ENCODE measurements around the gene IL4.

IL4 gene

GRCh38 chr5:132646583-132647266, 27.1 kb upstream of the IL4 start:
- Histone ChIP-seq H3K27me3 (ENCODE audit: control insufficient read depth, insufficient read depth, low read length) (no peaks in the 10 kb centered on the region), H3K4me1 (ENCODE audit: control insufficient read depth, insufficient read depth, low read length) (no peaks in the 10 kb centered on the region), H3K4me3 (ENCODE audit: low read depth, low read length) (no peak overlapping the region), H3K9me3 (ENCODE audit: control insufficient read depth, insufficient read depth, low read length) (no peaks in the 10 kb centered on the region), H3K9ac (ENCODE audit: low read depth, low read length) (no peak overlapping the region), H3K36me3 (ENCODE audit: control insufficient read depth, insufficient read depth, low read length) (peaks cover 5% of the 10 kb centered on the region)

GRCh38 chr5:132647473-132647872, 26.3 kb upstream of the IL4 start:
- no peaks in the 10 kb centered on the region for H3K4me1 ChIP-seq (ENCODE audit: control insufficient read depth, insufficient read depth, low read length)
- no peak overlapping the region for H3K4me3 ChIP-seq (ENCODE audit: low read depth, low read length)

GRCh38 chr5:132648355-132648754, 25.4 kb upstream of the IL4 start:
- Histone ChIP-seq H3K9ac (ENCODE audit: low read depth, low read length) (no peak overlapping the region), H3K9me3 (ENCODE audit: control insufficient read depth, insufficient read depth, low read length) (no peaks in the 10 kb centered on the region), H3K4me1 (ENCODE audit: control insufficient read depth, insufficient read depth, low read length) (no peaks in the 10 kb centered on the region), H3K4me3 (ENCODE audit: low read depth, low read length) (no peak overlapping the region), H3K27me3 (ENCODE audit: control insufficient read depth, insufficient read depth, low read length) (peaks cover 3% of the 10 kb centered on the region), H3K36me3 (ENCODE audit: control insufficient read depth, insufficient read depth, low read length) (no peaks in the 10 kb centered on the region)

More at GRCh38 chr5:132647473-132647872, 26.3 kb upstream of the IL4 start:
- peaks cover 5% of the 10 kb centered on the region for H3K36me3 ChIP-seq (ENCODE audit: control insufficient read depth, insufficient read depth, low read length)
- no peaks in the 10 kb centered on the region for H3K27me3 ChIP-seq (ENCODE audit: control insufficient read depth, insufficient read depth, low read length)
- H3K9ac ChIP-seq (ENCODE audit: low read depth, low read length): no peak overlapping the region
- H3K9me3 ChIP-seq (ENCODE audit: control insufficient read depth, insufficient read depth, low read length): no peaks in the 10 kb centered on the region

- H3K27me3 ChIP-seq (ENCODE audit: control insufficient read depth, insufficient read depth, low read length): peaks cover 27% of the 10 kb centered on the region
- no peaks in the 10 kb centered on the region for H3K4me1 ChIP-seq (ENCODE audit: control insufficient read depth, insufficient read depth, low read length)
- H3K9me3 ChIP-seq (ENCODE audit: control insufficient read depth, insufficient read depth, low read length): no peaks in the 10 kb centered on the region
- H3K4me3 ChIP-seq (ENCODE audit: low read depth, low read length): no peak overlapping the region
- no peak overlapping the region for H3K9ac ChIP-seq (ENCODE audit: low read depth, low read length)
- H3K36me3 ChIP-seq (ENCODE audit: control insufficient read depth, insufficient read depth, low read length): no peaks in the 10 kb centered on the region
Observed at GRCh38 chr5:132651838-132652469, 21.8 kb upstream of the IL4 start.

GRCh38 chr5:132653716-132654115, 20.1 kb upstream of the IL4 start:
- Histone ChIP-seq H3K36me3 (ENCODE audit: control insufficient read depth, insufficient read depth, low read length) (no peaks in the 10 kb centered on the region), H3K4me3 (ENCODE audit: low read depth, low read length) (no peak overlapping the region), H3K9me3 (ENCODE audit: control insufficient read depth, insufficient read depth, low read length) (no peaks in the 10 kb centered on the region), H3K4me1 (ENCODE audit: control insufficient read depth, insufficient read depth, low read length) (no peaks in the 10 kb centered on the region), H3K27me3 (ENCODE audit: control insufficient read depth, insufficient read depth, low read length) (peaks cover 36% of the 10 kb centered on the region), H3K9ac (ENCODE audit: low read depth, low read length) (no peak overlapping the region)

GRCh38 chr5:132655821-132656773, 17.7 kb upstream of the IL4 start:
- Histone ChIP-seq H3K9me3 (ENCODE audit: control insufficient read depth, insufficient read depth, low read length) (no peaks in the 10 kb centered on the region), H3K27me3 (ENCODE audit: control insufficient read depth, insufficient read depth, low read length) (peaks cover 36% of the 10 kb centered on the region), H3K9ac (ENCODE audit: low read depth, low read length) (no peak overlapping the region), H3K4me1 (ENCODE audit: control insufficient read depth, insufficient read depth, low read length) (no peaks in the 10 kb centered on the region), H3K4me3 (ENCODE audit: low read depth, low read length) (peak overlapping the region; percentile 41), H3K36me3 (ENCODE audit: control insufficient read depth, insufficient read depth, low read length) (no peaks in the 10 kb centered on the region)

- Histone ChIP-seq H3K36me3 (ENCODE audit: control insufficient read depth, insufficient read depth, low read length) (no peaks in the 10 kb centered on the region), H3K27me3 (ENCODE audit: control insufficient read depth, insufficient read depth, low read length) (peaks cover 36% of the 10 kb centered on the region), H3K9ac (ENCODE audit: low read depth, low read length) (no peak overlapping the region), H3K4me1 (ENCODE audit: control insufficient read depth, insufficient read depth, low read length) (no peaks in the 10 kb centered on the region), H3K4me3 (ENCODE audit: low read depth, low read length) (peak overlapping the region; percentile 26), H3K9me3 (ENCODE audit: control insufficient read depth, insufficient read depth, low read length) (no peaks in the 10 kb centered on the region)
Observed at GRCh38 chr5:132656774-132657355, 16.9 kb upstream of the IL4 start.

GRCh38 chr5:132657676-132658380, 16.0 kb upstream of the IL4 start, which contains the start of gene IL13:
TSS of gene IL13 (plus strand) at chr5:132658173. CDS start at chr5:132658187, 14 bp downstream.
- H3K4me3 ChIP-seq (ENCODE audit: low read depth, low read length): no peak within 1 kb of the TSS
- no peaks in the 10 kb centered on the region for H3K4me1 ChIP-seq (ENCODE audit: control insufficient read depth, insufficient read depth, low read length)
- H3K36me3 ChIP-seq (ENCODE audit: control insufficient read depth, insufficient read depth, low read length): no peaks in the 10 kb centered on the region
- H3K27me3 ChIP-seq (ENCODE audit: control insufficient read depth, insufficient read depth, low read length): peaks cover 36% of the 10 kb centered on the region
- H3K9me3 ChIP-seq (ENCODE audit: control insufficient read depth, insufficient read depth, low read length): no peaks in the 10 kb centered on the region
- H3K9ac ChIP-seq (ENCODE audit: low read depth, low read length): no peak within 1 kb of the TSS

GRCh38 chr5:132658381-132659302, 15.1 kb upstream of the IL4 start:
- no peaks in the 10 kb centered on the region for H3K36me3 ChIP-seq (ENCODE audit: control insufficient read depth, insufficient read depth, low read length)
- H3K9ac ChIP-seq (ENCODE audit: low read depth, low read length): no peak overlapping the region
- H3K27me3 ChIP-seq (ENCODE audit: control insufficient read depth, insufficient read depth, low read length): peaks cover 32% of the 10 kb centered on the region
- H3K4me1 ChIP-seq (ENCODE audit: control insufficient read depth, insufficient read depth, low read length): no peaks in the 10 kb centered on the region
- no peak overlapping the region for H3K4me3 ChIP-seq (ENCODE audit: low read depth, low read length)
- H3K9me3 ChIP-seq (ENCODE audit: control insufficient read depth, insufficient read depth, low read length): no peaks in the 10 kb centered on the region
